Measurements from ENCODE around the gene AADACL2. TPM values are rescaled to one million over a fixed set of nuclear protein-coding genes. Genes with fewer than 3 reads are reported as not detected.

AADACL2 gene
- total and polyA plus RNA-seq, 11 donors = 1.4 TPM; not detected in 10

- intact Hi-C loops (cut with DNase I) = loop anchor here in 1 of 10 donors (1.0 kb wide), 1 partner anchor 41 kb away; no protein-coding TSS in a partner anchor
- no peak for DNase-seq
These were observed 59.9 kb downstream of the AADACL2 start for GRCh38 chr3:151793636-151794035.

GRCh38 chr3:151794080-151794479 is 60.4 kb downstream of the AADACL2 start:
- TF ChIP-seq POLR2A (IDR thresholded peaks at IDR 0.05) (no peak), CTCF (IDR thresholded peaks at IDR 0.05) (no peak)
- intact Hi-C loops (cut with DNase I) = no loop called here

More at GRCh38 chr3:151793636-151794035, 59.9 kb downstream of the AADACL2 start:
- Histone ChIP-seq H3K4me1 (no peaks in the 10 kb centered on the region), H3K27ac (no peak overlapping the region), H3K9me3 (no peaks in the 10 kb centered on the region), H3K27me3 (no peaks in the 10 kb centered on the region), H3K4me3 (no peak overlapping the region), H3K36me3 (no peaks in the 10 kb centered on the region)
- 66 to 75% (median 69%) methylated on average over 2 of the region's 2 CpGs for WGBS, 4 donors
- no peak for TF ChIP-seq CTCF (IDR thresholded peaks at IDR 0.05)
- TF ChIP-seq POLR2A (IDR thresholded peaks at IDR 0.05) = no peak
- ATAC-seq = no peak

GRCh38 chr3:151795276-151795675 is 61.5 kb downstream of the AADACL2 start:
- DNase-seq (no peak), ATAC-seq (no peak)
- WGBS, 4 donors = 88 to 96% (median 92%) methylated on average over 4 of the region's 4 CpGs
- no peaks in the 10 kb centered on the region for H3K36me3 ChIP-seq
- no peak overlapping the region for H3K4me3 ChIP-seq
- no peak for TF ChIP-seq CTCF (IDR thresholded peaks at IDR 0.05)
- TF ChIP-seq POLR2A (IDR thresholded peaks at IDR 0.05) = no peak
- H3K27me3 ChIP-seq = no peaks in the 10 kb centered on the region
- intact Hi-C loops (cut with DNase I) = no loop called here
- no peaks in the 10 kb centered on the region for H3K9me3 ChIP-seq
- no peak overlapping the region for H3K27ac ChIP-seq
- H3K4me1 ChIP-seq = no peaks in the 10 kb centered on the region

More at GRCh38 chr3:151794080-151794479, 60.4 kb downstream of the AADACL2 start:
- Histone ChIP-seq H3K27me3 (no peaks in the 10 kb centered on the region), H3K27ac (no peak overlapping the region), H3K4me1 (no peaks in the 10 kb centered on the region), H3K4me3 (no peak overlapping the region), H3K36me3 (no peaks in the 10 kb centered on the region), H3K9me3 (no peaks in the 10 kb centered on the region)
- ATAC-seq (no peak), DNase-seq (no peak)
- 85 to 94% (median 87%) methylated on average over 2 of the region's 2 CpGs for WGBS, 4 donors

- no peaks in the 10 kb centered on the region for H3K9me3 ChIP-seq
- no peak overlapping the region for H3K27ac ChIP-seq
- no peak for TF ChIP-seq CTCF (IDR thresholded peaks at IDR 0.05)
- no peak for TF ChIP-seq POLR2A (IDR thresholded peaks at IDR 0.05)
- H3K4me1 ChIP-seq = no peaks in the 10 kb centered on the region
- intact Hi-C loops (cut with DNase I) = no loop called here
- WGBS, 4 donors = 50 to 73% (median 60%) methylated on average over 1 of the region's 1 CpG
- DNase-seq (no peak), ATAC-seq (no peak)
- H3K4me3 ChIP-seq = no peak overlapping the region
- H3K36me3 ChIP-seq = no peaks in the 10 kb centered on the region
- H3K27me3 ChIP-seq = no peaks in the 10 kb centered on the region
These were observed 62.5 kb downstream of the AADACL2 start for GRCh38 chr3:151796105-151796680.

All from heart left ventricle (tissue), 16 donors.